CD8-positive, alpha-beta memory T cell (primary cell): Measurements from ENCODE around the gene IGFL1. TPM values are rescaled to one million over a fixed set of nuclear protein-coding genes. Genes with fewer than 3 reads are reported as not detected.
"Not testable (repeated sequence)": the region's sequence is repeated elsewhere in the genome, so short reads cannot be mapped to it uniquely, and the experiment has no call there.

Source experiments
- CTCF ChIA-PET: fragments of 350-600 bp; sonication (Branson Sonifier 250); formaldehyde crosslinking; loops from one replicate; lab custom pipeline; 2021; ENCODE audit warnings: antibody characterized with exemption; lab: Charles Lee
- POLR2A ChIA-PET: fragments of 350-600 bp; sonication (Branson Sonifier 250); formaldehyde crosslinking; loops from one replicate; lab custom pipeline; 2021; ENCODE audit warnings: antibody characterized with exemption; lab: Charles Lee
- DNase-seq, 5 donors: peaks; one replicate each; pipeline versions ENCODE4 v3.0.0 to v3.0.0-alpha.2; 2020 to 2022; ENCODE audit warnings: mixed read lengths in 1 of 5
- H3K27ac ChIP-seq: one replicate; pipeline ENCODE4 v1.7.0; 2013; ENCODE audit warnings: low read depth, mild to moderate bottlenecking, low read length, moderate library complexity
- H3K27me3 ChIP-seq: 2 replicates; pipeline ENCODE4 v1.7.0; 2013; ENCODE audit warnings: low read length, mild to moderate bottlenecking; ENCODE audit not compliant: insufficient read depth, poor library complexity, severe bottlenecking
- H3K36me3 ChIP-seq: 2 replicates; pipeline ENCODE4 v1.7.0; 2013; ENCODE audit warnings: mild to moderate bottlenecking, low read length, moderate library complexity; ENCODE audit not compliant: insufficient read depth
- H3K4me1 ChIP-seq: 2 replicates; pipeline ENCODE4 v1.7.0; 2013; ENCODE audit warnings: mild to moderate bottlenecking, low read length, moderate library complexity; ENCODE audit not compliant: insufficient read depth
- H3K4me3 ChIP-seq: 2 replicates; pipeline ENCODE4 v1.7.0; 2013; ENCODE audit warnings: mild to moderate bottlenecking, low read length
- H3K9me3 ChIP-seq: 2 replicates; pipeline ENCODE4 v1.7.0; 2013; ENCODE audit warnings: mild to moderate bottlenecking, low read length
- H3K27ac Mint-ChIP-seq, 8 donors: one replicate each; pipeline ENCODE4 v1.8.0; 2020 to 2021; ENCODE audit warnings: mixed read lengths in 8 of 8, mild to moderate bottlenecking in 6 of 8, inconsistent platforms in 3 of 8, moderate library complexity in 3 of 8
- H3K27me3 Mint-ChIP-seq, 2 donors: one replicate each; pipeline ENCODE4 v1.8.0; 2020 to 2021; ENCODE audit warnings: mixed read lengths in 2 of 2, mild to moderate bottlenecking in 1 of 2, moderate library complexity in 1 of 2
- H3K36me3 Mint-ChIP-seq, 3 donors: one replicate each; pipeline ENCODE4 v1.8.0; 2020 to 2021; ENCODE audit warnings: mixed read lengths in 3 of 3, inconsistent platforms in 1 of 3, mild to moderate bottlenecking in 1 of 3
- H3K4me1 Mint-ChIP-seq, 3 donors: one replicate each; pipeline ENCODE4 v1.8.0; 2020 to 2021; ENCODE audit warnings: mixed read lengths in 3 of 3, inconsistent platforms in 1 of 3, mild to moderate bottlenecking in 1 of 3
- H3K4me3 Mint-ChIP-seq, 7 donors: one replicate each; pipeline ENCODE4 v1.8.0; 2020 to 2021; ENCODE audit warnings: mixed read lengths in 7 of 7, mild to moderate bottlenecking in 6 of 7, moderate library complexity in 4 of 7, inconsistent platforms in 2 of 7
- H3K9me3 Mint-ChIP-seq, 5 donors: one replicate each; pipeline ENCODE4 v1.8.0; 2020 to 2022; ENCODE audit warnings: mixed read lengths in 5 of 5, mild to moderate bottlenecking in 3 of 5, moderate library complexity in 2 of 5, inconsistent platforms in 1 of 5
- polyA plus RNA-seq: library from polyadenylated mRNA; unstranded; fragments of 300-500 nt; fragmentation: Illumina TruSeq; gene quantifications from one replicate; pipeline ENCODE4 v1.2.3, GENCODE V29; 2021
- total RNA-seq, 2 experiments: library from RNA; stranded (reverse); gene quantifications; one replicate each; pipeline ENCODE4 v1.2.3, GENCODE V29; 2021

Gene IGFL1
- total and polyA plus RNA-seq, 3 experiments from 2014 or later, result not detected

GRCh38 chr19:46189971-46190888 is 39.3 kb upstream of the IGFL1 start:
- CTCF ChIA-PET, result no interaction called here
- POLR2A ChIA-PET, result no interaction called here
- no peaks in the 10 kb centered on the region for H3K9me3 Mint-ChIP-seq
- DNase-seq, result no peak
- Histone ChIP-seq H3K36me3 (no peaks in the 10 kb centered on the region), H3K4me3 (no peak overlapping the region), H3K27ac (no peak overlapping the region), H3K4me1 (no peaks in the 10 kb centered on the region), H3K9me3 (no peaks in the 10 kb centered on the region), H3K27me3 (peaks cover 10% of the 10 kb centered on the region)
- no peaks in the 10 kb centered on the region for H3K36me3 Mint-ChIP-seq
- peaks cover 21 to 68% of the 10 kb centered on the region in 2 donors for H3K27me3 Mint-ChIP-seq
- H3K27ac Mint-ChIP-seq, result no peak overlapping the region
- no peaks in the 10 kb centered on the region for H3K4me1 Mint-ChIP-seq
- no peak overlapping the region for H3K4me3 Mint-ChIP-seq

- DNase-seq, result no peak
- Histone ChIP-seq H3K27me3 (peaks cover 10% of the 10 kb centered on the region), H3K4me1 (no peaks in the 10 kb centered on the region), H3K4me3 (no peak overlapping the region), H3K9me3 (no peaks in the 10 kb centered on the region), H3K27ac (no peak overlapping the region), H3K36me3 (no peaks in the 10 kb centered on the region)
- Mint-ChIP-seq H3K9me3 (no peaks in the 10 kb centered on the region), H3K27me3 (peaks cover 27 to 76% of the 10 kb centered on the region in 2 donors), H3K4me1 (no peaks in the 10 kb centered on the region), H3K36me3 (no peaks in the 10 kb centered on the region), H3K4me3 (no peak overlapping the region), H3K27ac (peak overlapping the region in 1 of 8 donors; percentile 39)
- ChIA-PET CTCF (no interaction called here), POLR2A (no interaction called here)
Observed at GRCh38 chr19:46191356-46191755, 38.2 kb upstream of the IGFL1 start.

- Histone ChIP-seq H3K4me3 (no peak overlapping the region), H3K27ac (no peak overlapping the region), H3K4me1 (no peaks in the 10 kb centered on the region), H3K9me3 (no peaks in the 10 kb centered on the region), H3K27me3 (peaks cover 10% of the 10 kb centered on the region), H3K36me3 (no peaks in the 10 kb centered on the region)
- no peak overlapping the region for H3K27ac Mint-ChIP-seq
- no peaks in the 10 kb centered on the region for H3K4me1 Mint-ChIP-seq
- H3K9me3 Mint-ChIP-seq, result no peaks in the 10 kb centered on the region
- POLR2A ChIA-PET, result no interaction called here
- DNase-seq, result no peak
- H3K4me3 Mint-ChIP-seq, result no peak overlapping the region
- CTCF ChIA-PET, result no interaction called here
- H3K27me3 Mint-ChIP-seq, result peaks cover 32 to 76% of the 10 kb centered on the region in 2 donors
- no peaks in the 10 kb centered on the region for H3K36me3 Mint-ChIP-seq
Observed at GRCh38 chr19:46191972-46192371, 37.6 kb upstream of the IGFL1 start.

GRCh38 chr19:46192626-46192991 is 36.9 kb upstream of the IGFL1 start:
- H3K4me1 ChIP-seq, H3K9me3 ChIP-seq, H3K27ac Mint-ChIP-seq, H3K4me3 Mint-ChIP-seq, DNase-seq, POLR2A ChIA-PET, H3K4me3 ChIP-seq, H3K4me1 Mint-ChIP-seq, H3K36me3 ChIP-seq, H3K36me3 Mint-ChIP-seq, CTCF ChIA-PET, H3K9me3 Mint-ChIP-seq: not testable (repeated sequence)
- Histone ChIP-seq H3K27ac (peak overlapping the region; percentile 43), H3K27me3 (peaks cover 17% of the 10 kb centered on the region)
- peaks cover 36 to 82% of the 10 kb centered on the region in 2 donors for H3K27me3 Mint-ChIP-seq

GRCh38 chr19:46192992-46193650 is 36.4 kb upstream of the IGFL1 start:
- Mint-ChIP-seq H3K27me3 (peaks cover 36 to 80% of the 10 kb centered on the region in 2 donors), H3K27ac (no peak overlapping the region), H3K9me3 (no peaks in the 10 kb centered on the region), H3K4me1 (no peaks in the 10 kb centered on the region), H3K36me3 (no peaks in the 10 kb centered on the region), H3K4me3 (no peak overlapping the region)
- Histone ChIP-seq H3K27me3 (peaks cover 17% of the 10 kb centered on the region), H3K36me3 (no peaks in the 10 kb centered on the region), H3K27ac (peak overlapping the region; percentile 43), H3K4me1 (no peaks in the 10 kb centered on the region), H3K4me3 (no peak overlapping the region), H3K9me3 (no peaks in the 10 kb centered on the region)
- CTCF ChIA-PET, result no interaction called here
- DNase-seq, result no peak
- POLR2A ChIA-PET, result no interaction called here

- no peak overlapping the region for H3K4me3 ChIP-seq
- POLR2A ChIA-PET, result no interaction called here
- no peaks in the 10 kb centered on the region for H3K36me3 Mint-ChIP-seq
- H3K4me1 Mint-ChIP-seq, result no peaks in the 10 kb centered on the region
- peak overlapping the region; percentile 43 for H3K27ac ChIP-seq
- no peak for DNase-seq
- peaks cover 14% of the 10 kb centered on the region for H3K27me3 ChIP-seq
- CTCF ChIA-PET, result no interaction called here
- no peaks in the 10 kb centered on the region for H3K9me3 Mint-ChIP-seq
- H3K4me3 Mint-ChIP-seq, result no peak overlapping the region
- H3K36me3 ChIP-seq, result no peaks in the 10 kb centered on the region
- H3K27me3 Mint-ChIP-seq, result peaks cover 41 to 80% of the 10 kb centered on the region in 2 donors
- no peaks in the 10 kb centered on the region for H3K4me1 ChIP-seq
- H3K27ac Mint-ChIP-seq, result no peak overlapping the region
- H3K9me3 ChIP-seq, result no peaks in the 10 kb centered on the region
Observed at GRCh38 chr19:46193678-46194077, 35.9 kb upstream of the IGFL1 start.

- Mint-ChIP-seq H3K4me3 (no peak overlapping the region), H3K4me1 (no peaks in the 10 kb centered on the region), H3K9me3 (no peaks in the 10 kb centered on the region), H3K36me3 (no peaks in the 10 kb centered on the region), H3K27ac (peak overlapping the region in 1 of 8 donors; percentile 33), H3K27me3 (peaks cover 36 to 67% of the 10 kb centered on the region in 2 donors)
- Histone ChIP-seq H3K9me3 (no peaks in the 10 kb centered on the region), H3K4me1 (no peaks in the 10 kb centered on the region), H3K4me3 (no peak overlapping the region), H3K27me3 (peaks cover 11% of the 10 kb centered on the region), H3K27ac (no peak overlapping the region), H3K36me3 (no peaks in the 10 kb centered on the region)
- no peak for DNase-seq
- POLR2A ChIA-PET, result no interaction called here
- CTCF ChIA-PET, result no interaction called here
Observed at GRCh38 chr19:46195104-46195503, 34.4 kb upstream of the IGFL1 start.

- CTCF ChIA-PET, H3K36me3 Mint-ChIP-seq, H3K4me3 ChIP-seq, H3K4me1 Mint-ChIP-seq, POLR2A ChIA-PET, H3K4me3 Mint-ChIP-seq, H3K9me3 Mint-ChIP-seq, H3K4me1 ChIP-seq, DNase-seq, H3K27me3 ChIP-seq, H3K9me3 ChIP-seq, H3K27ac ChIP-seq, H3K36me3 ChIP-seq: not testable (repeated sequence)
- Mint-ChIP-seq H3K27ac (peak overlapping the region in 1 of 8 donors; percentile 19), H3K27me3 (peaks cover 34 to 63% of the 10 kb centered on the region in 2 donors)
Observed at GRCh38 chr19:46195919-46196318, 33.6 kb upstream of the IGFL1 start.
